GM19455 (cell line): ENCODE measurements around the gene ADGRV1.

ENCODE experiments used
- ATAC-seq: cut with Tn5 transposase; IDR thresholded peaks from one replicate; pipeline ENCODE4 v1.9.1; 2021; ENCODE audit not compliant: unreplicated experiment

ADGRV1 gene

DNA sequence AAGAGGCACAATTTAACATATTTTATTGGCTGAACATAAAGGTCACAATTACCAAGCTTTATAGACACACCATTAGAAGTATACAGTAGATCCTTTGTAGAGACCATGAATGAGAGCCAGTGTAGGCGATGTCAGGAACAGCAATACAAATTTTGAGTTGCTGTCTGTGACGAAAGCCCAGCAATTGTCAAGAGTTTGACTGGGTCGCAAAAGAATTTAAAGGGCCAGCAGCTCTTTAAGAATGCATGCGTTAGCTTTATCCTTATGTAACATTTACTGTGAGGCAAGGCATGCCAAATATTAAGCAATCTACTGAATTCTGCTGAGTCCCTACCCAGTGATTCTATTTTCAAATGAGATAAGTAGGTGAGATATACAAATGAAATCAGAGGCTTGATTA is 587.6 kb downstream of the ADGRV1 start:
- ATAC-seq, result no peak

DNA sequence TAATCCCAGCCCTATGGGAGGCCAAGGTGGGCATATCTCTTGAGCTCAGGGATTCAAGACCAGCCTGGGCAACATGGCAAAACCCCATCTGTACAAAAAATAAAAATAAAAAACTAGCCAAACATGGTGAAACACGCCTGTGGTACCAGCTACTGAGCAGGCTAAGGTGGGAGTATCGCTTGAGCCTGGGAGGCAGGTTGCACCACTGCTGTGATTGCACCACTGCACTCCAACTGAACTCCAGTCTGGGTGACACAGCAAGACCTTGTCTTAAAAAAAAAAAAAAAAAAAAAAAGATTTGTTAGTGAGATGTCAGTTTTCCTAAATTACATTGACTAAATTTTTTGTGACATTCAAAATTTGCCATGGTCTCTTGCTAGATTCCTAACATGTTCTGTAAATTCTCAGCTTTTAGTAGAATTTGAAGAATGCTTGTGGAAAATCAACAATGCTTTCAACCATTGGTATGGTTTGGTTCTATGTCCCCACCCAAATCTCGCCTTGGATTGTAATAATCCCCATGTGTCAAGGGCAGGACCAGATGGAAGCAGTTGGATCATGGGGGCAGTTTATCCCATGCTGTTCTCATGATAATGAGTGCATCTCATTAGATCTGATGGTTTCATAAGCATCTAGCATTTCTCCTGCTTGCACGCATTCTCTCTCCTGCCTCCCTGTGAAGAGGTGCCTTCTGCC is 588.5 kb downstream of the ADGRV1 start:
- ATAC-seq, result no peak

DNA sequence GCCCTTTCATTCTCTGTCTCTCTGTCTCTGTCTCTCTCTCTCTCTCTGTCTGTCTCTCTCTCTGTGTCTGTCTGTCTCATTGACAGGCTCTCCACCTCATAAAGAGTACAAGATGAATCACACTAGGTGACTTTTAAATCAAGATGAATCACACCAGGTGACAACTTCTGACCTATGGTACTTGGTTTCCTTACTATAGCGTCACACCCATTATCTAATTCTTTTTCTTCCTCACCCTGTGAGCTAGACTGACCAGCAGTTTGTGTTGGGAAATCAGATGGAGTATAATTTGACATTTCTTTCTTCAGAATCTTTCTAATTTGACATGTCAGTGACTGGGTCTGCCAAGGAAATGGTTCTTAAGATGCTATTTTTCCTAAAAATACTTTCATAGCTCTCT is 591.6 kb downstream of the ADGRV1 start:
- ATAC-seq, result no peak

DNA sequence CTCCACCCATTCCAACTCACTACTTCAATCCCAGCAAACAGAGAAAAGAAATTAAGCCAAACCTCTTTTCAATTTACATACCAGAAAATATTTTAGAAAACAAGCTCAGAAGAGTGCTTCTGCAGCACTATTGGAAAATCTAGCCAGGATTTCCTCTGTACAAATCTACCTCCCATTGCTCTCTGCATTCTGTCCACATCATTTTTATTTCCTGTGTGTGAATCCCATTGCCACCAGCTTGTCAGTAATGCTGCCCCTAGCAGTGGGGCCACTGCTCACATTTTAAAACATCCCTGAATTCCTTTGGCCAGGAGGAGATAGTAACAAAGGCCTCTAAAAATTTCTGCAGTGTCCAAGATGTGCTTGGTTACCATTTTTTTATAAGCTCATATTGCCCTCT is 592.0 kb downstream of the ADGRV1 start:
- ATAC-seq, result no peak

DNA sequence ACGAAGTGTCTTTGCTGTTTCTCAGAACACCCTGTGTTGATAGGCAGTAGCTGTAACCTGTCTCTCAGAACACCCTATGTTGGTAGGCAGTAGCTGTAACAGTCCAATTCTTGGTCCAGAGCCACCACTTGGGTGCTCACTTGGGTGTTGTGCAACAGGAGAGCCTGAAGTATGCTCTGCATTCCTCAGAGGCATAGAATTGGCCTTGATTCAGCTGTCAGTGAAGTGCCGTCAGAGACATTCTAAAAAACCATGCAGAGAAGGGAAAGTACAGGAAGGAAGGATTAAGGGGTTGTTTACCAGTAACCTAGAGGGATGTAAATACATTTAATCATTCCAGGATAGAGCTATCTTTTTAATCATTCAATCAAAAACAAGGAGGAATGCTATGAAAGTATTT is 593.4 kb downstream of the ADGRV1 start:
- no peak for ATAC-seq

DNA sequence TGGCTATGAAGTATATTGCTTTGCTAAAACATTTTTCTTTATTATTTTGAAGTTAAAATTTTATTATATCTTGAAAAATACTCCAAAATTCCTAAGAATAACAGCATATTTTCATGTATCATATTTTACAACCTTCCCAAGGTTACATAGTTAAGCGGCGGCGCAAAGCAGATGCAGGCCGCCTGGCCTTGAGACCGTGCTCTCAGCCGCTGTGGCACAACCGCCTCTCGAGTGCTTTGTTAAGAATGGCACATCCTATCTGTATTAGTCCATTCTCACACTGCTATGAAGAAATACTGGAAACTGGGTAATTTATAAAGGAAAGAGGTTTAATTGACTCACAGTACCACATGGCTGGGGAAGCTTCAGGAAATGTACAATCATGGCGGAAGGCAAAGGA is 595.7 kb downstream of the ADGRV1 start:
- no peak for ATAC-seq

DNA sequence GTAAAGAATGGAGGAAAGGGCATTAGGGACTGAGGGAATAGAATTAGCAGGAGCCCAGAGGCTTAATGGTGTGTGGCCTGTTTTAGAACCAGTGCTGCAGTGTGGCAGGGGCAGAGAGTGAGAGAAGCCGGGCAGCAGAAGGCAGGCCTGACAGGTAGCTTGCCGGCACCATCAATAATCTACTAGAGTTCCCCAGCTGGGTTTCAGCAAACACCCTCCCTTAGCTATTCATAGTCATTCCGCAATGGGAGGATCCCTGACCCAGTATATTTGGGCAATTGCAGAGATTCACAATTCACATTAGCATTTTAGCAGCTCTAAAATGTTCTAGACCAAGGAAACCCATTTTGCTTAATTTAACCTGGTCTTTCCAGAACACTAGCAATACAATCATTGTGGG is 596.7 kb downstream of the ADGRV1 start:
- ATAC-seq, result no peak

DNA sequence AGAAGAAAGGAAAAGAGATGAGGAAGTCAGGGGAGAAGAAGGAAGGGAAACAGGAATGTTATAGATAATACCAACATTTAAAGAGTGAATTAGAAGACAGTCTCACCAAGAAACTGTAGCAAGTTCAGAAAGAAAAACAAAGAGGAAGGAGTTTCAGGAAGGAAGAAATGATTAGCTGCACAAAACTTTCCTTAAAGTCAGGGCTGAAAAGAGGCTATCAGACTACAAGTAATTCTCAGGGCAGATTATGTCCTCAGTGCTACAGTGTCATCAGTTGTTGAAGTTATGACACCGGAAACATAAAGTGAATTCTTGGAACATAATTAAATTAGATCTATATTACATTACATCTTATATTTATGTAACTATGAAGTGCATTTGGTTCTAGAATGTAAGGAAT is 597.6 kb downstream of the ADGRV1 start:
- ATAC-seq, result no peak

DNA sequence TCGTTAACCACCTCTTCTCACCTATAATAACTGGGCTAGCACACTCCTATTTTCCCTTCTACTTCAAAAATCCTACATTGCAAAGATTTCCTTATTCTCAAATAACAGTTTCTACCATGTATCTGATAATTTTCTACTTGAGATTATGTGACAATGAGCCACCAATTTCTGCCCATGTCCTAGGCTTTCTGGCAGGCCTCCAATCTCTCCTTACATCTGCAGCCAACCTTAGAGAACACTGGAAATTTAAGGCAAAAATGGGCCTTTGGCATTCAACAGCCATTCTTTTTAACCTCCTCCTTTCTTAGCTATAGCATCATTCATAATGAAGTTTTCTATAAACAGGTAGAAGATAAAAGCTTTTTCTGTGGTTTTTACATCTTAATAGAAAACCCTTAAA is 599.4 kb downstream of the ADGRV1 start:
- no peak for ATAC-seq

DNA sequence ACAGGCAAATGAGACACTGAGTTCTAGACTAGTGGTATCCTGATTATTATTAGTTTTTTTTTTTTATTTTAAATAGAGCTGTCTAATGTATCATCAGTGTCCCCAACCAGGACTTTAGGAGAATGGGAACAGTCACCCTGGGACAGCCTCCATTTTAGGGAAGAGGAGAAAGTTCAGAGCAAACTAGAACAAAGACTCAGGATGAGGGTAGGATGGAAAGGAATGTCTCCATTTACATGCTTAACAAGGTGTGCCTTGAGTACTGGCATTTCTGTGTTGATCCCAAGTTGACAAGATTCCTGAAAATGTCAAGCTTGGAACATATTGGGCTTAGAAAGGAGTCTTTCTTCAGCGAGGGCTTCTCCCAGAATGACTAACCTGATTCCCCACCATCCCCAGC is 601.0 kb downstream of the ADGRV1 start:
- ATAC-seq, result no peak

DNA sequence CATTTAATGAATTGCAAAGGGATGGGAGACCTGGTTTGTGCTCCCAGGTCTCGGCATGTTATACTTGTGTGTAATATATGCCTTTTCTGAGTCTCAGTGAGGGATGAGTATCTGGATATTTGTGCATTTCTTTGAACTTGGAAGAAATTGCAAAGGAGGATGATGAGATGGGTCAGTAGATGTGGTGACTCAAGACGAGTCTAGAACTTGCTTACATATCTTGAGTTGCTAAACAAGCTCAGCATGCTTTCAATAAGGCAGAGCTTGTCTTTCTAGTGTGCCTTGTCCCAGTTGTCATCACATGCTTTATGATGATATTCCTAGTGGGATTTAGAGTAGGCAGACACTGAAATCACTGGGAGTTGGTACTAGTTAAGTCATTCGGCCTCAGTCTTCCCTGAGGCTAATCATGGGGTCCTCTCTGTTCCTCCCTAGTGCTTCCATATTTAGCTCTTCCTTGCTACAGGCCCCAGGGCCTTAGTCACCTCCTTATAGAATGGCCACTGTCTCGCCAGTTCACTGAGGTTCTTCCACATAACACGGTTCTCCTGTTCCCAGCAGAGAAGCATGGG is 602.2 kb downstream of the ADGRV1 start:
- ATAC-seq, result no peak

DNA sequence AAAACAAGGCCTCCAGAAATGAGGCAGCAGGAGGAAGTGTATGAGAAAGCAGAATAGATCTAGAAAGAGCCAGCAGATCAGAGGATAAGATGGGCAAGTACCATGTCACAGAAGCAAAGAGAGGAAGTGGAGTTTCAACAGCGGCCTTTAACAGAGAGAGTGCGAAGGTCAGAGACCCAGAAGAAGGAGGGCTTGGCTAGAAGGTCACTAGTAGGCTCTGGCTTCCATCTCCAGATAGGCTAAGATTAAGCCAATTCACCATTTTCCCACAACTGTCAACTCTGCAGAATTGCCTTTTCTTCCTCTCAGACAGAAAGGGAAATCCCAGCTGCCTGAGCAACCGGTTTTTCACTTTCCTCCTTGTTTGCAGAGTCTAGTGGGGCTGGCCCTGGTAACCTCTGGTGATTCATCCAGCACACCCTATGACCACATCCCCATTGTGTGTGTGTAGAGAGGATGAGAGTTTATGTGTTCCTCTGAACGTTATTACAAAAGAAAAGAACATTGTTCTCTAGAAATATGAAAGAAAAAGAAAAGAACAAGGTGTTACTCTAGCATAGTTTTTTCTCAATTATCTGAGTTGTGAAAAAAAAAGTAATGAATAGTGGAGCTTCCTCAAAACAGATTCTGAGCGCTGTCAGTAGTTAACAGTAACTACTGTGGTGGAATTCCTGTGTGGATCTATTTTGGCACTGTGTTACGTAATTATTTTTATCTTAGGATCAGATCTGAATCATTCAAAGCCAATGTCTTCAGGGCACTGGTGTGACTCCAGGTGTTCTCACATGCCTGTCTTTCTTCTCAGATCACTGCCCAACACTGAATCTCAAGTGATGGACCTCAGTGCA is 604.2 kb downstream of the ADGRV1 start:
- peak; percentile 100 for ATAC-seq

DNA sequence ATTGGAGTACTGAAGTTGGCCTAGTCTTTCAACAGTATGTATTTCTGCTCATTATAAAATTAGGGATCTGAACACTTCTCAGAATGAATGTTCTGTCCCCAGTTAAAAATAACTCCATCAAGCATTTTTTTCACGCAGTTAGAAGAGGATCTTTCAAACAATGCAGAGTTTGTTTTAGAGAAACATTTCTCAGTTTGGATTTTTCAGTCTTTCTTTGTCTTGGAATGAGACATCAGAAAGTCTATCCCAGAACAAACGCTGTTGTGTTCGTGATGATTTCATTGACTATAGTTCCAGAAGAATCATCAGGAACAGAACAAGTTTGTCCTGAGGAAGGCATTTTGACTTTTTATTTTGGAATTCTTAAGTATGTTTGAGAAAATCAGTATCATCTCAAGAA is 605.8 kb downstream of the ADGRV1 start:
- no peak for ATAC-seq

DNA sequence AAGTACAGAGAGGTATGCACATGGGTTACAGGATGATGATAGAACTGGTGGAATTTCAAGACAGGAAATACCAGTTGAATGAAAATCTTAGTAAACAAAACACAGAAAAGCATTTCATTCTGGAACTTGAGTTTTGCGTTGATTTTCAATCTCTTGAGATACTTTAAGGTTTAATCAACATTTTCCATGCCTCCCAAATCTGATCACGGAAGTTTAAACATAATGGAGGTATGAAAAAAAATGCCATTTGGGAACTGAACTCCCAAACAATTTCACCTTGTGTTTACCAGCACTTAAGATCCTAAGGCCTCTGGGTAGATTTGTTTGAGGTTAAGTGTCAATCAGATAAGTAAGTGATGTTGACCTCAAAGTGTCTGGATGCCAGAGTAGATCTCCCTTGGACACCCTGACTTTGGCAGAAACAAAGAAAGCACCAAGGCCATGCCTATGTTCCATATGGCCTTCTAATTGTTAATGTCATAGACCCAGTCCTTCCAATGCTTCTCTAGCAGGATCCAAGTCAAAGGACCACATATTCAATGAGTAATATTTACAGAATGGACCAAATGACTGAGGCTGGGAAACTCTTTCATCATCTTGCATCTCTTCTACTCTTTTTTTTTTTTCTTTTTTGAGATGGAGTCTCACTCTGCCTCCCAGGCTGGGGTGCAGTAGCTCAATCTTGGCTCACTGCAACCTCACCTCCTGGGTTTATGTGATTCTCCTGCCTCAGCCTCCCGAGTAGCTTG is 607.6 kb downstream of the ADGRV1 start:
- no peak for ATAC-seq

DNA sequence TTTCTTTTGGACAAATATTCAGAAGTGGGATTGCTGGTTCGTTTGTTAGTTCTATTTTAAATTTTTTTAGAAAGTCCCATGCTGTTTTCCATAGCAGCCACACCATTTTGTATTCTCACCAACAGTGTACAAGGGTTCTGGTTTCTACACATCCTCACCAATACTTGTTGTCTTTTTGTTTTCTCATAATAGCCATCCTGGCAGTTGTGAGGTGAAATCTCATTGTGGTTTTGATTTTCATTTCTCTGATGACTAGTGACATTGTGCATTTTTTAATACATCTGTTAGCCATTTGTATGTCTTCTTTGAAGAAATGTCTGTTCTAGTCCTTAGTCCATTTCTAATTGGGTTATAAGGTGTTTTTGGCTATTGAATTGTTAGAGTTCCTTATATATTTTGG is 610.3 kb downstream of the ADGRV1 start:
- no peak for ATAC-seq

DNA sequence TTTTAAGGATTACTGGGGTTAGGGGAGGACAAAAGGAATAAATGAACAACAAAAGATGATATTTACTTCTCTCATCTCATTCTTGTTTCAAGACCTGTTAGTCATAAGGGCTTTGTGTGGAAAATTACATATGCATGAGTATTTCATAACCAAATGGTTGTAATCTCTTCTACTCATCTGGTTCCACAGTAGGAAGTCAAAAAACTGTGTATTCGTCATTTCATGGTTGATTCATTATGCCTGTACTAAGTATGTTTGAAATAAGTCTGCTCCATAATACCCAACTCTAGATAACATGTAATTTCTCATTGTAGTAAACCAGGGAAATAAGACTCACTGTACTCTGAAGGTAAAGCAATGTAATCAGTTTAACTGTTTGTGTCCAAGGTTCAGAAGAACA is 611.7 kb downstream of the ADGRV1 start:
- no peak for ATAC-seq

DNA sequence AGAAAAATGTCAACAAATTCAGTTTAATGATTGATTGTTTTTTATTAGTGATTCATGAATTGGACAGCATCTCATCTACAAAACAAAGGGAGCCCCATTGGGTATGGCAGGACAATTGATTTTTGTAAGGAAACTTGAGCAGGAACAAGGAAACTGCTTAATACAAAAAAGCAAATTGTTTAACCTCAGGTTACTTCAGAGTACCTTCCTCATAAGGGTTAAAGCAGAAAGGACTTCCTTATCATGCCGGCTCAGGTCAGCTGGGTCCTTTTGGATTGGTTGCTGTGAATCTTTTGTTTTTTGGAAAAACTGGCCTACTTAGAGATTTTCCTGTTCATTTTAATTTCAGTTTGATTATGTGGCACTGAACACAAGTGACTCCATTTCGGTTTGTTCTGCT is 612.7 kb downstream of the ADGRV1 start:
- no peak for ATAC-seq

DNA sequence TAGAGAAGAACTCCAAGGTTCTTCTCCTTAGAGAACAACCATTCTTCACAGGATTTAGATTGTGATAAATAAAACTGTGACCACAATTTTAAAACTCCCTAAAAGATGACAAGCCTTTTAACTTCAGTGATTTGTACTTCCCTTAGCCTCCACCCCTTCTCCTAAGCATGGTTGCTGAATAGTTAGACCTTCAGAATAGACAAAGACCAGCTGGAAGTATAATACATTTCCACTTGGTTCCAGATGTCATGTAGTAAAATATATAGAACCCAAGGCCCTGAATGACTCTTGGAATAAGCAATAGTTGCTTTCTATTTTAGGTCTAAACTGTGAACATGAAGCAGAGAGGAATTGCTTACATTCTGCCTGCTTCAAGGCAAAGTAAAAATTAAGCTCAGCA is 615.8 kb downstream of the ADGRV1 start:
- ATAC-seq, result no peak

DNA sequence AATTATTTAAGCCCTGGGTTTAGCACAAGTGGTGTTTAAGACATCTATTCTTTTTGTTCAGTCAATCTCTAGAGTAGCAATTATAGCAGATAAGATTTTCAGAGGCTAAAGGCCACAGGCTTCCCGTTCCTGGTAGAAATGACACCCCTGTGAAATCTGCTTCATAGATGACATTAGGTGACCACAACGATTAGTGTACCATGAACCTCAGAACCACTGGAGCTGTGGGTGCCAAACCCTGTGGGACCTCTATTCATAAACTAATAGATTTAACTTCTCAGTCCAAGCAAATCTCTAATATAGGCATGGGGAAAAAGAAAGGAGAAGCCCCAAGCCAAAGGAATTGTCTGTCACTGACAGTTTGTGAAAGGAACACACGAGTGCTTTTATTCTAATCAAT is 617.1 kb downstream of the ADGRV1 start:
- ATAC-seq, result no peak

DNA sequence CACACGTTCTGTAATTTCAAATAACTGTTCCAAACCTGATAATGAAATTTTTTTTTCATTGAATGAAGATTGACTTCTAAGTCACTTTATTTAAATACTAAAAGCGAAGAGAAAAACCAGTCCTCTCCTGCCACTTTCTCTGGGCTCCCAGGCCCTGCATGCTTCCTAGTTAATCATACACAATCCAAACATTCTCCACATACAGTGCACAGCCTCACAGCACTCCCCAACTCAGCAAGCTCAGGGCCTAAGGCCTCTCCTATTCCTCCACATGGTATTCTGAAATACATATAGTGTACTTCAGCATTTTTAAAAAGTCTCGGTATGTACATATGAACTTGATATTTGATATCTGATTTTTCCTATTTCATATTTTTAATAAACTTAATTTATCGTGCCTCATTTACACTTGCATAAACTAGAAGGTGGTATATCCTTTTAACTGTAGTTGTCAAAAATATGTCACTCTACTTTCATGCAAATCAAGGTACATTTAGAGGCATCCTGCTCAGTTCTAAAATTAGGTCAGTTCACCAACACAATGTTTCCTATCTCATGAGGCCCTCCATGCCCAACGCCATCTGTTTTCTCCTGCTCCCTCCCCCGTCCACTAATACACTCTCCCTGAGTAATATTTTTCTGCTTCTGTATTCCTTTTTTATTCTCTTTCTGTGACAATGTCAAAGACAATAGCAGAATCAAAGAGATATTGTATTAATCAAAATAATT is 617.9 kb downstream of the ADGRV1 start:
- ATAC-seq, result no peak

DNA sequence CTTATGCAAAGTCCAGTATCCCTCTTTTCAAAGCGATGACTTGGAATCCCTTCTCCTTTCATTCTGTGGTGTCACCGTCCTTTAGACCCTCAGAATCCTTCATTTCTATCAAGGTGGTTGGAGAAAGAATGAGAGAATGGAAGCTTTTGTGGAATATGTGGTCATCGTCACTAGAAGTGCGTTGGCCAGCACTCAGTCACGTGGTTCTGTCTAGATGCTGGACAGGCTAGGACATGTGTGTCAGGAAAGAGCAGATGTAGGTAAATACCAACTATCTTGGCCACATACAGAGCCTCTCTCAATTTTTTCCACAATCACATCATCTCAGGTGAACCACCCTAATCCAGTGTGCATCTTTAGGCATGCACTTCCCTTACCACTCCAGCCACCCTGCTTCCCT is 618.5 kb downstream of the ADGRV1 start:
- no peak for ATAC-seq
